HG02943 (cell line): ENCODE measurements around the gene OR9Q1.

Experiments used
- ATAC-seq: cut with Tn5 transposase; IDR thresholded peaks from one replicate; pipeline ENCODE4 v1.9.1; 2021; ENCODE audit warnings: mild to moderate bottlenecking, low read depth, moderate library complexity; ENCODE audit not compliant: unreplicated experiment

The OR9Q1 gene

GRCh38 chr11:58216476-58216875, 192.8 kb downstream of the OR9Q1 start:
- ATAC-seq, result no peak

GRCh38 chr11:58222721-58223120, 199.0 kb downstream of the OR9Q1 start:
- ATAC-seq, result no peak

- ATAC-seq, result no peak
Measured at GRCh38 chr11:58227956-58228615, 204.4 kb downstream of the OR9Q1 start.
